ENCODE measurements around the gene CD3G.

CD3G gene

GRCh38 chr11:118325283-118325682 is 18.9 kb upstream of the CD3G start:
- DNase-seq (ENCODE audit: low read depth) = no peak

GRCh38 chr11:118328745-118329144 is 15.4 kb upstream of the CD3G start:
- DNase-seq (ENCODE audit: low read depth) = no peak

- DNase-seq (ENCODE audit: low read depth) = no peak
Observed at GRCh38 chr11:118334745-118335144, 9.4 kb upstream of the CD3G start.

- peak; percentile 83 for DNase-seq (ENCODE audit: low read depth)
Observed at GRCh38 chr11:118338637-118339061, 5.5 kb upstream of the CD3G start.

- DNase-seq (ENCODE audit: low read depth) = no peak
Observed at GRCh38 chr11:118339281-118339961, 4.7 kb upstream of the CD3G start.

- DNase-seq (ENCODE audit: low read depth) = no peak
Observed at GRCh38 chr11:118340449-118340848, 3.7 kb upstream of the CD3G start.

- DNase-seq (ENCODE audit: low read depth) = no peak
Observed at GRCh38 chr11:118341261-118341660, 2.9 kb upstream of the CD3G start.

GRCh38 chr11:118341815-118342489 is 2.2 kb upstream of the CD3G start:
- DNase-seq (ENCODE audit: low read depth) = no peak

- DNase-seq (ENCODE audit: low read depth) = peak; percentile 52
Observed at GRCh38 chr11:118342503-118343161, 1.5 kb upstream of the CD3G start, which contains the start of gene CD3D. CD3D (minus strand) TSS chr11:118342705; CDS start chr11:118342607, 98 bp downstream.

- no peak for DNase-seq (ENCODE audit: low read depth)
Observed at GRCh38 chr11:118343248-118343647, 896 bp upstream of the CD3G start.

- no peak for DNase-seq (ENCODE audit: low read depth)
Observed at GRCh38 chr11:118349475-118349874, 5.3 kb downstream of the CD3G start.

GRCh38 chr11:118353084-118353710 is 9.1 kb downstream of the CD3G start:
- no peak for DNase-seq (ENCODE audit: low read depth)

GRCh38 chr11:118358071-118358470 is 13.9 kb downstream of the CD3G start:
- no peak for DNase-seq (ENCODE audit: low read depth)

GRCh38 chr11:118359295-118359958 is 15.3 kb downstream of the CD3G start, which contains the start of gene UBE4A:
UBE4A (plus strand) TSS chr11:118359600; CDS start chr11:118365081, 5,481 bp downstream.
- peak; percentile 98 for DNase-seq (ENCODE audit: low read depth)

- no peak for DNase-seq (ENCODE audit: low read depth)
Observed at GRCh38 chr11:118364956-118365615, 20.9 kb downstream of the CD3G start.

GRCh38 chr11:118366287-118366686 is 22.1 kb downstream of the CD3G start:
- no peak for DNase-seq (ENCODE audit: low read depth)

- no peak for DNase-seq (ENCODE audit: low read depth)
Observed at GRCh38 chr11:118370774-118371173, 26.6 kb downstream of the CD3G start.

- DNase-seq (ENCODE audit: low read depth) = no peak
Observed at GRCh38 chr11:118373263-118373662, 29.1 kb downstream of the CD3G start.

GRCh38 chr11:118373871-118374270 is 29.7 kb downstream of the CD3G start:
- no peak for DNase-seq (ENCODE audit: low read depth)

GRCh38 chr11:118374729-118375128 is 30.6 kb downstream of the CD3G start:
- DNase-seq (ENCODE audit: low read depth) = no peak

- DNase-seq (ENCODE audit: low read depth) = no peak
Observed at GRCh38 chr11:118375978-118376377, 31.8 kb downstream of the CD3G start.
